Embryonic facial prominence (tissue), 1 donor: ENCODE results near the gene SLC22A1.
"Not testable (repeated sequence)": the region's sequence is repeated elsewhere in the genome, so short reads cannot be mapped to it uniquely, and the experiment has no call there.

Source experiments
- DNase-seq: peaks from one replicate; pipeline ENCODE4 v3.0.0-alpha.2; 2016; ENCODE audit errors: extremely low spot score

The SLC22A1 gene

DNA sequence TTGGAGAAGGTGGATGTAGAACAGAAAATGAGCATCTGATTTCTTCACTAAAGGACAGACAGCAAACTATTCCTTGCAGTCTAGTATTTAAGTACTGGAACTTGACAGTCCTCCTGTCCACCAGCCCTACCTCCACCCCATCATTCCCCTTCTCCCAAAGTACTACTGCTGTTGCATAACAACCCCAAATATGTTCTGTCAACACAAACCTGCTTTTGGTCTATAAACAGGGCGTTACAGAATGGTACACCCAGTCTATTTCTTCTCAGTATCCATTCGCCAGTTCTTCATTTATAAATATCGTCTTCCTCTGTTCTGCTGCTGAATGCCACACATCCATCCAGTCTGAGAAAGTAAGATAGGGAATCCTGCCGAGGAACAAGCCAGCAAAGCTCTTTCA lies 27.7 kb upstream of the SLC22A1 start:
- DNase-seq: no peak

DNA sequence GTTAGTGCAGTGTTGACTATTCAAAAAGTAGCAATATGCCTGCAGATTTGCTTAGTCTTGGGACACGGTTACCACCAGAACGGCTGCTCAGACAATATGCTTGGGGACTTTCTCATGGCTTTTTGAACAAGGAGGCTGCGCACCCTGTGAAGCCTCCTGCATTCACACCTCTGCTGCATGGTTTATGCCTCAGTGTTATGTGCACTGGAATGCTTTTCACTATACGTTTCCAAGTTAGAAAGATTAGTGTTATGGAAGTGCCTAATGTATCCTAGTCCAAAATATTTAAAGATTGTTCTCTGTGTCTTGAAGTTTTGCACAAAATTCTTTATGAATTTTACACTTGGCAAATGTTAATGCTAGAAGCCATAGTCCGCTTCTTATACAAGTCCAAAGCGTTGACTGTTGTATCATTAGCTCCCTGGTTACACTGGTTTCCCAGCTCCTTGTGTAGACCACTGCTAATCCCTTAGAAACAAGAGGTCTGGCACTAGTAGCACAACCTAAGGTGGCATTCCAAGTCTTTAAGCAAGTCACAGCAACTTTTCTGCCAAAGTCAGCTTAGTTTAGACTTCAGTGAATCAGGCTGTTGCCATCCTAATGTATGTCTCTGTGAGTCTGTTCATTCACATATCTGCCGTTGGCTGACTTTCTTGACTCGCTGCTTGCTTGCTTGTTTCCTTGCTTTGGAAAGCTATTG lies 26.3 kb upstream of the SLC22A1 start:
- DNase-seq: no peak

DNA sequence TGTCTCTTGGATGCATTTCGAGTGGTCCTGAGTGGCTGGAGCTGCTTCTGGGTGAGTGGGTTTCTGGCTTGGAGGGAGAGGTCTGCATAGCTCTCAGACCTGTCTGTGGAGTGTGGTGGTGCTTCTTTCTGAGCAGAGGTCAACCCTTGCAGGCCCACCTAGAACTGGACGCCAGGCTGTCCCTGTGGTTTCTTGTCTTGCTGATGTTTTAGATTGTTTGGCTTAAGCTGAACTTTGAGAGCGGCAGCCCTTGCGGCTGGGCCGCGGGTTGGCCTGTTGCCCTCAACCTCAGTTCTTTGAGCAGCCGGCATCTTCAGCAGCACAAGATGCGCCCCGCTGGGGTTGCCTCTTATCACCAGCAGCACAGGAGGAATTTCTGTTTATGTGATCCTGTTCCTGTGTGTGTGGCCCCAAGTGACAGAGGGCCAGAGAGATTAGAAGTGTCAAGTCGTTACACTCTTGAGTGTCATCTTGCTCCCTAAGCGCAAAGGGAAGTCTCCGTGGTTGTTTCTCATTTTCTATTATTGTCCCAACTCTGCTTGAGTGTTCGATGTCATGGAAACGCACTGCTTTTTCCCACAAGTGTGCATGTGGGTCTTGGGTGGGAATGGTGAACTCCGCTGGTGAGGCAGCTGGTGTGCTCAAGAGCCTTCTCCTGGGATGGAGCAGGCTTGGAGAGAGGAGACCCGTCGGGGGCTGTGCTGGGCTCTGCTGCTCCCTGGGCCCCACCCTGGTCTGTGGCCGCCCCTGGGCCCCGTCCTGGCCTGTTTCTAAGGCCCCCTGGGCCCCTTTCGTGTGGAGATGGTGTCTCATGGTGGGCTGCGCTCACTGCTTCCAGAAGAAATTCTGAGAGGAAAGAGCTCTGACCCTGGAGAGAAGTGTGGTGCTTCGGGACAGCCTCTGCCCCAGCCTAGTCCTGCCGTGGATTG lies 20.1 kb upstream of the SLC22A1 start:
- DNase-seq: no peak

DNA sequence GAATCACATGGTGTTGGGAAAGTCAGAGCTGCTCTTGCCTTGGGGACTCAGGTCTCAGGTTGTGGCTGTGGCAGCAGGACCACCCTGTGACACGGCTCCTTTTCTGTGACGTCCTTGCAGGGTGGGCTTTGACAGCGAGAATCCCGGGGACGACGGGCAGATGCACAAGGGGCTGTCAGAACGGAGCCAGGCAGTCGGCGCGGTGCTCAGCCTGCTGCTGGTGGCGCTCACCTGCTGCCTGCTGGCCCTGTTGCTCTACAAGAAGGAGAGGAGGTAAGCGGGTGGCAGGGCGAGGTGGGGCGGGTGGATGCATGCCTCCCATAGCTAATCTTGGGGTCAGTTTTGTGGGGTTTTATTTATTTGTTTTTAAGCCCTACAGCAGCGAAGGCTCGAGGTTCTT lies 19.2 kb upstream of the SLC22A1 start:
- DNase-seq: no peak

DNA sequence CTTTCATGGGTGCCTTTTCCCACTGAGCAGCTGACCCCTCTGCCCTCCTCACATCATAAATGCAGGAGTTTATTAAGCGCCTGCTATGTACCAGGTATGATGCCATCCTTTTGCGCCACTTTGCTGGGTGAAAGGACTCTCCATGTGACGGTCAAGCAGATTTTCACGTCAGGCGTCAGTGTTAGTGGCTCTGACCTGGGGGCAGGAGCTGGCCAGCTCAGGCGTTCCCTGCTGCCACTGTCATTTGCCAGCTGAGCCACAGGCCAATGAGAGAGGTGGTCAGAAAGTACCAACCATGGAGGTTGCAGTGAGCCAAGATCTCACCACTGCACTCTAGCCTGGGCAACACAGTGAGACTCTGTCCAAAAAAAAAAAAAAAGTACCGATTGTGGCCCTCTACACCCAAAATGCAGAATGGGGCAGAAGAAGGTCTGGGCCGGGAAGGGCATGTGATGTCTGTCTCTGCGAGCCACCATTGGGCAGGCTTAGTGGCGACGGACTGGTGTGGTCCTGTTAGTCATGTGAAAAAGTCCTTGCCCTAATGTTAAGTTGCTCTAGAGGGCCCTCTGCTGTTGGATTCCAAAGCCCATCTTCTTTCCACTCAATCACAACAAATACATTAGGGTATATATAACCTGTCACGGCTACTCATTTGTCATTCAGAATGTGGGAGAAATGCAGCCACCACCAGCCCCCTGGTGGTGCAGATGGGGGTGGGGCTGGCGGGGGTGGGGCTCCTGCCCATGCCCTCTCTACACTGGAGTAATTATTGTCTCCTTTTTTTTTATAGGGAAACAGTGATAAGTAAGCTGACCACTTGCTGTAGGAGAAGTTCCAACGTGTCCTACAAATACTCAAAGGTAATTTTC lies 18.4 kb upstream of the SLC22A1 start:
- no peak for DNase-seq

DNA sequence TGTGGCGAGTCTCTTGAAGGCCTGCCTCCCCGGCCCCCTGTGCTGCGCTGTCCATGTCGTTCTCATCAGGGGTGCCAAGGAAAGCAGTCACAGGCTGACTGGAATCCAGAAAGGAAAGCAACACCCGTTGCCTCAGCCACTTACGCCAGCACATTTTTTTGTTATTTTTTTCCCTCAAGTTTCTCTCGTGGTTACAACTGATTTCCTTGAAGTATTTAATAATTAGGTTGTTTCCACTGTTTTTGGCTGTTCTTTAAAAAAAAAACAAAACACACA lies 17.9 kb upstream of the SLC22A1 start:
- DNase-seq: no peak

DNA sequence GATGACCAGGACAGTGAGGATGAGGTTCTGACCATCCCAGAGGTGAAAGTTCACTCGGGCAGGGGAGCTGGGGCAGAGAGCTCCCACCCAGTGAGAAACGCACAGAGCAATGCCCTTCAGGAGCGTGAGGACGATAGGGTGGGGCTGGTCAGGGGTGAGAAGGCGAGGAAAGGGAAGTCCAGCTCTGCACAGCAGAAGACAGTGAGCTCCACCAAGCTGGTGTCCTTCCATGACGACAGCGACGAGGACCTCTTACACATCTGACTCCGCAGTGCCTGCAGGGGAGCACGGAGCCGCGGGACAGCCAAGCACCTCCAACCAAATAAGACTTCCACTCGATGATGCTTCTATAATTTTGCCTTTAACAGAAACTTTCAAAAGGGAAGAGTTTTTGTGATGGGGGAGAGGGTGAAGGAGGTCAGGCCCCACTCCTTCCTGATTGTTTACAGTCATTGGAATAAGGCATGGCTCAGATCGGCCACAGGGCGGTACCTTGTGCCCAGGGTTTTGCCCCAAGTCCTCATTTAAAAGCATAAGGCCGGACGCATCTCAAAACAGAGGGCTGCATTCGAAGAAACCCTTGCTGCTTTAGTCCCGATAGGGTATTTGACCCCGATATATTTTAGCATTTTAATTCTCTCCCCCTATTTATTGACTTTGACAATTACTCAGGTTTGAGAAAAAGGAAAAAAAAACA lies 16.6 kb upstream of the SLC22A1 start:
- no peak for DNase-seq

DNA sequence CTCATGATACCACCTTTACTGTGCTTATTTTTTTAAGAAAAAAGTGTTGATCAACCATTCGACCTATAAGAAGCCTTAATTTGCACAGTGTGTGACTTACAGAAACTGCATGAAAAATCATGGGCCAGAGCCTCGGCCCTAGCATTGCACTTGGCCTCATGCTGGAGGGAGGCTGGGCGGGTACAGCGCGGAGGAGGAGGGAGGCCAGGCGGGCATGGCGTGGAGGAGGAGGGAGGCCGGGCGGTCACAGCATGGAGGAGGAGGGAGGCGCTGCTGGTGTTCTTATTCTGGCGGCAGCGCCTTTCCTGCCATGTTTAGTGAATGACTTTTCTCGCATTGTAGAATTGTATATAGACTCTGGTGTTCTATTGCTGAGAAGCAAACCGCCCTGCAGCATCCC lies 15.6 kb upstream of the SLC22A1 start:
- no peak for DNase-seq

DNA sequence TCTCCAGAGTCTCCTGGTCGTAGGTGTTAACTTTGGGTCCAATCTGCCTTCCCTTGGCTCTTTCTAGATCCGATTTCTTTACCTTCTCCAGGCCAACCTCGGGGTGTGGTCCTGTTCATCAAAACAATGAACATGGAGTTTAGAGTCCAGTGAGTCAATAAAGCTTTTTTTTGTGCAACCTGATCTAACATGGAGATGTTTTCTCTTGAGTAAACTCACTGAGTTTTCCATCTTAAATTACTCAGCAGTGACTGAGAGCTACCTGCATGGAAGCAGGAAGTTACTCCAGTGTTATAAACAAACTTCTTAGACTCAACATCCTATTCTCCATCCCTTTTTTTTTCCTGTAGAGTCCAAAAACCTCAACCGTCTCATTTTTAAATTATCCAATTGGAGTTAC lies 14.9 kb upstream of the SLC22A1 start:
- DNase-seq: no peak

DNA sequence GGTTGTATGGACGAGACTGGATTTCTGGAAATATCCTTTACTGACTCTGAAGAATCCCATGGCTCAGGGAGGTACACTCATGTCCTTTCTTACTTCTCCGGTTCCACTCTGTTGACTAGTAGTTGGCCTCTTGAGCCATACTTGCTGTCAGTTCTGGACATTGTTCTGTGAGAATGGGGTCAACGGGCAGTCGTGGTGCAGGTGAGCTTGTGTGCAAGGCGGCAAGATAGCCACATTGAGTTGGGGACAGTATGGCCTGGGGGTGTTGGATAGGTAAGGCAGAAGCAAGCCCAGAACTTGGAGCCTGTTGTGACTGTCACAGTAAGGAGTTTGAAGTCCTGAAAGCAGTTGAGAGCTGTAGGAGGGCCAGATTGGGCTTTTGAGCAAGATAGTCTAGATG lies 13.5 kb upstream of the SLC22A1 start:
- no peak for DNase-seq

DNA sequence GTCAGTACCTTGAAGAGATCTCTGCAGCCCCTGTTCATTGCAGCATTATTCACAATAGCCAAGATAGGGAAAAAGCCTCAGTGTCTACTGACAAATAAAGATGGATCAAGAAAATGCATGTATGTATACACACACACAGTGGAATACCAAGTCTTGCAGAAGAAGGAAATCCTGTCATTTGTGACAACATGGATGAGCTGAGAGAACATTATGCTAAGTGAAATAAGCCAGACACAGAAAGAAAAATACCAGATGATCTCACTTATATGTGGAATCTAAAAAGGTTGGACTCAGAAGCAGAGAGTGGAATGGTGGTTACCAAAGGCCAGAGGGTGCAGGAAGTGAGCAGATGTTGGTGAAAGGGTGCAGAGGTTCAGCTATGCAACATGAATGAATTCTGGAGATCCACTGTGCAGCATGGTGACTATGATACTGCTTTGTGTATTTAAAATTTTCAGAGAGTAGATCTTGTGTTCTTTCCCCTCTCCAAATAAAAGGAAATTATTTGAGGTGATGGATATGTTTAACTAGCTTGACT lies 11.0 kb upstream of the SLC22A1 start:
- DNase-seq: no peak

DNA sequence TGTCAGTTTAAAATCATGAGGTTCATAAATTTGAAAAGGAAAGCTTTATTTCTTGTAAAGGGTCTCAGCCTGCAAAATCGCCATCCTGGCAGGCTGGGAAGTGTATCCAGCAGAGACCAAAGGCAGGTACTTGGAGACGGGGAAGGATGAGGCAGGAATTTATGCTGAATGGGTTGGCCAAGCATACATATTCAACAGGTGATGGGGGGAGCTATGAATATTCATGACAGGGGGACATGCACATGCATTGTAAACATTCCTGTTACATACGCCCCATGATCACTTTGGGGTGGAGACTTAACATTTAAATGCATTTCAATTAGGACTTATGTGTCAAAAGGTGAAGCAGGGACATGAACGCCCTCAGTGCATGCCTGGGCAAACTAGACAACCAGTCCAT lies 9.8 kb upstream of the SLC22A1 start:
- no peak for DNase-seq

DNA sequence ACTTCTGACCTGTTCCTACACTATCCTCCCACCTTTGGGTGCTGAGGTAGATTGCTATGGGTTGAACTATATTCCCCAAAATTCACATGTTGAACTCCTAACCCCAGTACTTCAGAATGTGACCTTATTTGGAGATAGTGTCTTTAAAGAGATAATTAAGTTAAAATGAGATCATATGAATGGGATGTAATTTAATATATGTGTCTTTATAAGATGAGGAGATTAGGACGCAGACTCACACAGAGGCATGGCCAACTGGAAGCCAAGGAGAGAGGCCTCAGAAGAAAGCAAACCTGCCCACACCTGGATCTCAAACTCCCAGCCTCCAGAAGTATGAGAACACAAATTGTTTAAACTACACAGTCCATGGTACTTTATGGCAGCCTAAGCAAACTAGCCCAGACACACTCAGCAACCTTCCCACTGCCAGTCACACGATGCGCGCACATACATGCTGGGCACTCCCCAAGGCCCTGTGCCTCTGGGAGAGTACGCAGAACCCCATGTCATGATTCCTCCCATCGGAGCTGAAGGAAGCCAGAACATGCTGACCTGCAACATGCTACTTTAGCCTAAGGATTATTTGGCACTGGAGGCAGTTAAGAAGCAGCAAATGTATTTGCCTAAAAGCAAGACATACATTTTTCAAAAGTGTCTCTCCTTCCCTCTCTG lies 8.9 kb upstream of the SLC22A1 start:
- DNase-seq: no peak

DNA sequence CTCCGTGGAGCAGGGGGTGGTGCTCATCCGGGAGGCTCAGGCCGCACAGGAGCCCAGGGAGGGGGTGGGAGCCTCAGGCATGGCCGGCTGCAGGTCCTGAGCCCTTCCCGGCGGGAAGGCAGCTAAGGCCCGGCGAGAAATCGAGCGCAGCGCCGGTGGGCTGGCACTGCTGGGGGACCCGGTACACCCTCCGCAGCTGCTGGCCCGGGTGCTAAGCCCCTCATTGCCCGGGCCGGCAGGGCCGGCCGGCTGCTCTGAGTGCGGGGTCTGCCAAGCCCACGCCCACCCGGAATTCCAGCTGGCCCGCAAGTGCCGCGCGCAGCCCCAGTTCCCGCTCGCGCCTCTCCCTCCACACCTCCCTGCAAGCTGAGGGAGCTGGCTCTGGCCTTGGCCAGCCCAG lies 7.1 kb upstream of the SLC22A1 start:
- not testable (repeated sequence) for DNase-seq

DNA sequence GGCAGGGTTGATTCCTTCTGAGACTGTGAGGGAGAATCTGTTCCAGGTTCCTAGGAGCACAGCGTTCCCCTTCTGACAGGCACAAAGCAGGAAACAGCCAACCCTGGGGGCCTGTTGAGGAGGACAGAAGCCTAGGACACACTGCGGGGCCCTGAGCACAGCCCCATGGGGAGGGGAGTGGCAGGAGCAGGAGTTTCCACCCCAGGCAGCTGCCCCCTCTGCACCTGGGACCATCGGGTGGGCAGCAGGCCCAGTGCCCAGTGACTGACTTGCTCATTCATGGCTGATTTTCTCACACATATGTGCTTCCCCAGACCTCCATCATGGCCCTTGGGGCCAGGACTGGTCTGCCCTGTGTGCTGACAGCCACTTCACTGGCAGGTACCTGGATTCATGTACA lies 6.2 kb upstream of the SLC22A1 start:
- DNase-seq: no peak

DNA sequence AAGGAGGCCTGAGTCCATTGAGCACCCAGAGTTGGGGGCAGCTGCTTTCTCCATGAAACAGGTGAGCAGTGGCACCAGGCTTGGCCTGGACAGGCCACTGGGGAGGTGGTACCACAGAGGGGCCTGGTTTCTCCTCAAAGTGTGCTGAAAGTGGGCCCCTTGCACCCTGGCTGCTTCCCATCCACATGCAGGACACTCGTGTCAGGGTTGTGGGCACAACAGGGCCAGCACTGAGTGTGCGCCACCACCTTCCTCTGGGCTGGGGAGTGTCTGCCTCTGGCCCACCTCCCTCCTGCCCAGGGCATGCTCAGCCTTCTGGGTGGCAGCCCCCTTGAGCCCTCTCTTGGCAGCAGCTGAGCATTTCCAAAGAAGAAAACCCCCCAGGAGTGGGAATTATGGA lies 5.2 kb upstream of the SLC22A1 start:
- DNase-seq: no peak

DNA sequence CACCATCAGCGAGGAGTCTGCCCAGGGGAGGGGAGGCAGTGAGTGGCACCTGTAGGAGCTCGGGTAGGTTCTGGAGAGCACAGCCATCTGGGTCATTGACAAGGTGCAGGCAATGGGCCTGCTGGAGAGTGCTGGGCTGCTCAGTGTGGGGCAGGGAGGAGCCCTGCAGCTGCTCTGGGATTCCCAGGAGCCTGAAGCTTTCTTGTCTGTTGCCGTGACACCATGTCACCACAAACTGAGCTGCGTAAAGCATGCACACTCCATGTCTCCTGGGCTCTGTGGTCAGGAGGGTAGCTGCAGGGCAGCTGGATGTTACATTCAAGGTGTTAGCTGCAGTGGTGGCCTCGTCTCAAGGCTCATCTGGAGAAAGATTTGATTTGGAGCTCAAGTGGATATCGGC lies 4.5 kb upstream of the SLC22A1 start:
- no peak for DNase-seq

DNA sequence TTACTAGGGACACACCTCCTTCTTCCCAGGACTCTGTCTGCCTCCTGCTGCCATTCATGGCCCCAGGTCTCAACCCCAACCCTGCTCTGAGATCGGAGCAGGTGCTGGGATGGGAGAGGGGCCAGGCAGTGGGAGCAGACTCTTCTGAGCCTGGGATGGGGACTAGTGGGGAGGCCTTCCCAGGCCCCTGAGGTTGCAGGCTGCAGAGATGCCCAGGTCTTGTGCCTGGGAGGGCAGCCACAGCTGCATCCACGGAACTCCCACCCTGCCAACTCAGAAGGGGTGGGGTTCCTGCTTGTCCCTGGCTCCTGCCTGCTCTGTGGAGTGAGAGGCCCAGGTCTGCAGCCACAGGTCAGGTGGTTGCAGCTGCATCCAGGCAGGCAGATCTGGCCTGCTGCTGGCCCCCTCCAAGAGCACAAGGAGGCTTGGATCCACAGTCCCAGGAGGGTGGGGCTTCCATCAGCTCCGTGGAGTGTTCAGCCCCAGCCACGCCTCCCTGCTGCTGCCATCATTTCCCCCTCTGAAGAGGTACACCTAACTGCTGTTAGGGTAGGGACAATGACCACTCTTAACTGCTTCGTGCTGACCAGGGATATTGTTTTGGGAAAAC lies 2.9 kb upstream of the SLC22A1 start:
- no peak for DNase-seq

DNA sequence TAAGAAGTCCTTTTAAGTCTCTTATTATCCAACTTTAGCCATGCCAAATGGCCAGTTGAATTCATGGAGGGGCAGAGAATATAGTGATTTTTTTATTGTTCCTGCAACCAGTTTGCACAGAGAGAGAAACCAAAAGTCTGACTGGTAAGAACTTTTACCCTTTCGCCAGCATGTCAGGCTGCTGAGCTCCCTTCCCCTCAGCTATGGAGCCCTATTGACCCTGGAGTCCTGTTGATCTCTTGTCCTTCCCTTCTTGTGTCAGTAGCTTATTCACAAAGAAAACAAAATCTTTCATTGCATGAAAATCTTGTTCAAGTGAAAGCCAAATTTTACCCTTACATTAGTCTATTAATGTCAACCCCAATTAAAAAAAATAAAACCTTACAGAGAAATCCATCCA lies 1.5 kb upstream of the SLC22A1 start:
- no peak for DNase-seq

DNA sequence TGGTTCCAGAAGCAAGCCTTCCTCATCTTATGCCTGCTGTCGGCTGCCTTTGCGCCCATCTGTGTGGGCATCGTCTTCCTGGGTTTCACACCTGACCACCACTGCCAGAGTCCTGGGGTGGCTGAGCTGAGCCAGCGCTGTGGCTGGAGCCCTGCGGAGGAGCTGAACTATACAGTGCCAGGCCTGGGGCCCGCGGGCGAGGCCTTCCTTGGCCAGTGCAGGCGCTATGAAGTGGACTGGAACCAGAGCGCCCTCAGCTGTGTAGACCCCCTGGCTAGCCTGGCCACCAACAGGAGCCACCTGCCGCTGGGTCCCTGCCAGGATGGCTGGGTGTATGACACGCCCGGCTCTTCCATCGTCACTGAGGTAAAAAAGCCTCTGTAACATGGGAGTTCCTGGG lies 366 bp downstream of the SLC22A1 start:
- DNase-seq: no peak

DNA sequence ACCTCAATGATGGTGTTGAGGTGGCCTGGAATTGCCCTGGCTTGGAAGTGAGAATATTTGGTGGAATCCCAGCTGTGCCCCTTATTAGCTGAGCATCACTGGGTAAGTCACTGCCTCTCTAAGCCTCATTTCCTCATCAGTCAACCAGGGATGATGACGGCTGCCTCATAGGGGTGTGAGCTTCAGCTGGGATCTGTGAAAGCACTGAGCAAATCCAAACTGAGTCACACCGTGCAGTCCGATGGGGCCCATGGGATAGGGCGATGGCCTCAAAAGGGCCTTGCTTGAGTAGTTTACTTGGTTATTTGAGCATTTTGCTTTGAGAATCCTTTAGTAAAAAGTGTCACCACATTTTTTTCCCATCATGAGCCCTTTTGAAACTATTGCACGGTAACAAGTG lies 1.1 kb downstream of the SLC22A1 start:
- no peak for DNase-seq
